NCI-H128 (cell line): ENCODE data around the gene ETV3.

Experiments used
- DNase-seq: peaks from one replicate; lab custom pipeline; 2025; ENCODE audit not compliant: unreplicated experiment; lab: John Stamatoyannopoulos, UW

The ETV3 gene

GRCh38 chr1:157095091-157095490 is 43.1 kb downstream of the ETV3 start:
- DNase-seq, result no peak

DNA sequence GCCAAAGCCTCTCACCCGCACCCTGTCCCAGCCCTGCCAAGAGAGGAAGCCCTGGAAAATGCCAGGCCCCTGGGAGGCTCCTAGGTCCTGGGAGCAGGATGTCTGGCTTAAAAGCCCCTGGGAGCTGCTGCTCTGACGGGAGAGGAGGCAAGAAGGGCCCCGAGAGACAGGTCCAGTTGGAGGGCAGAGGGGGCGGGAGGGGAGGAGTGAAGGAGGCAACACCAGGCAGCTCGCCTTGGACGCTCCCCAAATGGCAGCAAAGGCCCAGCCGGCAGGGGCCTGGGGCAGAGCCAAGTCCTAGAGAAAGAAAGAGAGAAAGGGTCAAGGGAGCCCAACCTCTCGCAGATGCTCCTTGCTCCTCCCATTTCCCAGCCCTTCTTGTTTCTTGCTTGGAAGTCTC is 45.4 kb downstream of the ETV3 start:
- no peak for DNase-seq

- DNase-seq, result no peak
These were observed 46.4 kb downstream of the ETV3 start for GRCh38 chr1:157091668-157092273.

- DNase-seq, result no peak
These were observed 47.0 kb downstream of the ETV3 start for GRCh38 chr1:157091186-157091585.

DNA sequence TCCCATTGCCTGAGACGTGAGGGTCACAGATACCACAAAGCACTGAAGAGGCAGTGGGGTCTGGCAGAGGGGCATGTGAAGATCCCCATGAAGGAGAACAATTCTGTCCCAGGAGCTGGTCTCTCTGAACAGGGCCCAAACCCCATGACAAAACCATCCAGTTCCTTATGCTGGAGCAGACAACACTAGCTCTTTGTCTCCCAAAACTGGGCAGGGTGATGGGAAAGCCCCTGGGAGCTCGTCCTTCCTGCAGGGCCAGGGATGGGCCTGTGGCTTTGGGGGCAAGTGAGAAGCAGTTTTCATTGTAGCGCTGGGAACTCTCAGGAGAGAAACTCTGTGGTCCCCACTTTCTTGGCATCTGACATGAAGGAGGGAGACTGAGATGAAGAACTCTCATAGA is 47.4 kb downstream of the ETV3 start:
- no peak for DNase-seq

DNA sequence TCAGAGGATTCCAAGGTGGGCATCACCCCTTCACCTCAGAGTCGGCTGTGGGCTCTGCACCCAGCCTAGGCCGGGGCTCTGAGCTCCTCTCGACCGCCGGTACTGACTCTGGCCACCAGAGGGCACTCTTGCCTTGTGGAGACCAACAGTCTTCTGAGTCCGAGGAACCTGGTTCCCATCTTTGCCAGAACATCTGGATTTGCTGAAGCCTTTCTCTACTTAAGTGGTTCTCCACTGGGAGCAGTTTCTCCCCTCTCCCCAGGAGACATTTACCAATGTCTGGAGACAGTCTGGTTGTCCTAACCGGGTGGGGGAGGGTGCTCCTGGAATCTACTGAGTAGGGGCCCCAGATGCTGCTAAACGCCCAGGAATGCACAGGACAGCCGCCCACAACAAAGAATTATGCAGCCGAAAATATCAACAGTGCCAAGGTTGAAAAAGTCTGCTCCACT is 48.0 kb downstream of the ETV3 start:
- DNase-seq, result peak; percentile 85

- no peak for DNase-seq
These were observed 48.4 kb downstream of the ETV3 start for GRCh38 chr1:157089789-157090188.

- DNase-seq, result no peak
These were observed 49.6 kb downstream of the ETV3 start for GRCh38 chr1:157088607-157089006.

GRCh38 chr1:157087030-157087429 is 51.2 kb downstream of the ETV3 start:
- no peak for DNase-seq

- DNase-seq, result no peak
These were observed 51.9 kb downstream of the ETV3 start for GRCh38 chr1:157086299-157086698.

DNA sequence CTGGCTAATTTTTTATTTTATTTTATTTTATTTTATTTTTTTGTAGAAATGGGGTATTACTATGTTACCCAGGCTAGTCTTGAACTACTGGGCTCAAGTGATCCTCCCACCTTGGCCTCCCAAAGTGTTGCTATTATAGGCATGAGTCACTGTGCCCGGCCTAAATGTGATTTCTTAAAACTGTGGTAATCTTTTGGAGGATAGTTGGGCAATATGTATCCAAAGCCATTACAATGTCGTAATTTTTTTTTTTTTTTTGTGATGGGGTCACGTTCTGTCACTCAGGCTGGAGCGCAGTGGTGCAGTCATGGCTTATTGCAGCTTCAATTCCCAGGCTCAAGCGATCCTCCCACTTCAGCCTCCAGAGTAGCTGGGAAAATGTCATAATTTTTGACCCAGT is 52.8 kb downstream of the ETV3 start:
- no peak for DNase-seq

DNA sequence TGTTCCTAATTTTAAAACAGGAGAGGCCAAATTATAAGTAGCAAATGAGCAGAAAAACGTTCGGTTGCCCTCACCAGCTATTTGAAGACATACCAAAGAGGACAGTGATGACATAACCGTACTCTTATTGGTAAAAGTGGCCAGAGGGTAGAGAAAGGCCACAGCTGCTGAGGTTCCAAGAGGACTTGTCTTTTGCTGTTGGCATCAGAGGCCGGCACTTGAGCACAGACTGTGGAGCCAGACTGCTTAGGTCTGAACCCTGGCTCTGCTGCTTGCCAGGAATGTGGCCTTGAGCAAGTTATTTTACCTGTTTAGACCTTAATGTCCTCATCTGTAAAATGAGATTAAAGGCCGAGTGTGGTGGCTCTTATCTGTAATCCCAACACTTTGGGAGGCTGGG is 53.5 kb downstream of the ETV3 start:
- no peak for DNase-seq

DNA sequence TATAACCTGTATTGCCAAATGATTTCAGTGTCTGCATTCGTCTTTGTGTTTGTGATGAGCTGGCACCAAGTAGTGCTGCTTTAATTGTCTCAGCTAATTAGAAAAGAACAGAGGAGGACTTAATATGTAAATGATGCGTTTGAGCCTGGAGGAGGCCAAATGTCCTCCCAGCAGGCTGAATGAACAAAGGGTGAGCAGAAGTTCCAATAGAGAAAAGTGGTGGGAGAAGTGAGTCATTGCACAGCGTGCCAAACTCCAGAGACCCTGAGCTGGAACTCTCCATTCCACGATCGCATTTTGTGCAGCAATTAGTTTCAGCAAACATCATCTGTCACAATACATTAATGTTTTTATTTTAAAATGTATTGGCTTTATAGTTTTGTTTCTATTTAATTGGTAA is 56.5 kb downstream of the ETV3 start:
- DNase-seq, result no peak

- no peak for DNase-seq
These were observed 57.5 kb downstream of the ETV3 start for GRCh38 chr1:157080714-157081113.

GRCh38 chr1:157077394-157077793 is 60.8 kb downstream of the ETV3 start:
- no peak for DNase-seq

DNA sequence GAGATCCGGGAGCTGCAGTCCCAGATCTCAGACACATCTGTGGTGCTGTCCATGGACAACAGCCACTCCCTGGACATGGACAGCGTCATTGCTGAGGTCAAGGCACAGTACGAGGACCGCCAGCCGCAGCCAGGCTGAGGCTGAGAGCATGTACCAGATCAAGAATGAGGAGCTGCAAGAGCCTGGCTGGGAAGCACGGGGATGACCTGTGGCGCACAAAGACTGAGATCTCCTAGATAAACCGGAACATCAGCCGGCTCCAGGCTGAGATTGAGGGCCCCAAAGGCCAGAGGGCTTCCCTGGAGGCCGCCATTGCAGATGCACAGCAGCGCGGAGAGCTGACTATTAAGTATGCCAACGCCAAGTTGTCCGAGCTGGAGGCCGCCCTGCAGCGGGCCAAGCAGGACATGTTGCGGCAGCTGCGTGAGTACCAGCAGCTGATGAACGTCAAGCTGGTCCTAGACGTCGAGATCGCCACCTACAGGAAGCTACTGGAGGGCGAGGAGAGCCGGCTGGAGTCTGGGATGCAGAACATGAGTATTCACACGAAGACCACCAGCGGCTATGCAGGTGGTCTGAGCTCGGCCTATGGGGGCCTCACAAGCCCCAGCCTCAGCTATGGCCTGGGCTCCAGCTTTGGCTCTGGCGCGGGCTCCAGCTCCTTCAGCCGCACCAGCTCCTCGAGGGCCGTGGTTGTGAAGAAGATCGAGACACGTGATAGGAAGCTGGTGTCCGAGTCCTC is 64.1 kb downstream of the ETV3 start:
- DNase-seq, result peak; percentile 7
